Measurements from ENCODE around the gene HPGD.

- no peak for TF ChIP-seq CTCF (IDR thresholded peaks at IDR 0.05)
- TF ChIP-seq EP300 (IDR thresholded peaks at IDR 0.05): no peak
Measured at GRCh38 chr4:174538123-174538875, 16.0 kb upstream of the HPGD start.

All from suprapubic skin (tissue), 3 donors.